HG03442 (cell line): ENCODE results near the gene NPC2.

ENCODE experiments used
- ATAC-seq: cut with Tn5 transposase; IDR thresholded peaks from one replicate; pipeline ENCODE4 v1.9.1; 2021; ENCODE audit warnings: mild to moderate bottlenecking, moderate library complexity; ENCODE audit not compliant: unreplicated experiment

Gene NPC2

DNA sequence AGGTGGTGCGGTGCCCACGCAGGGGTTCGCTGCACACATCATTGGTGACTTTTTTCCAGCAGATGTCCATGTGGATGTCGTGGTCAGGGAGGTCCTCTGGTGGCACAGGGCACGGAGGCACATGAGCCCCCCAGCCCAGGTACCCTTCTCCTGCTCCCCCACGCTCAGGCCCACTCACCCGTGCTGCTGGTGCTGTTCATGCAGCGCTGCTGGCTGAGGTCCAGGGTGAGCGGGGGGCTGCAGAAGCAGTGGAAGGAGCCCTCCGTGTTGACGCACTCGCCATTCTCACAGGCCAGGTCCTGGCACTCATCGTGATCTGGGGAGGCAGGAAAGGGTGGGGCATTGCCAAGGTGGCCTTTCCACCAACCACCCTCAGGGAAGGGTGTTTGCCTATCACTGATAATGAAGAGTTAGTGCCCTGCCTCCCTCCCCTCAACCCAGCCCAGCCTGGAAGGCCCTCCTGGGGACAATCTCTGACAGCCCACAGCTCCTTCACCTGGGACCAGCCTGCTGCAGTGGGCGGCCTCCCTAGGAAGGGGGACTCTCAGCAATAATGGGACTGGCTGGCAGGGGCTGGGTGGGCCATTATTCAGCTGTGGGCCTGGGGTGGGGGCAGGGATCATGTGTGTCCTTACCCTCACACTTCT is 10.3 kb upstream of the NPC2 start:
- no peak for ATAC-seq

DNA sequence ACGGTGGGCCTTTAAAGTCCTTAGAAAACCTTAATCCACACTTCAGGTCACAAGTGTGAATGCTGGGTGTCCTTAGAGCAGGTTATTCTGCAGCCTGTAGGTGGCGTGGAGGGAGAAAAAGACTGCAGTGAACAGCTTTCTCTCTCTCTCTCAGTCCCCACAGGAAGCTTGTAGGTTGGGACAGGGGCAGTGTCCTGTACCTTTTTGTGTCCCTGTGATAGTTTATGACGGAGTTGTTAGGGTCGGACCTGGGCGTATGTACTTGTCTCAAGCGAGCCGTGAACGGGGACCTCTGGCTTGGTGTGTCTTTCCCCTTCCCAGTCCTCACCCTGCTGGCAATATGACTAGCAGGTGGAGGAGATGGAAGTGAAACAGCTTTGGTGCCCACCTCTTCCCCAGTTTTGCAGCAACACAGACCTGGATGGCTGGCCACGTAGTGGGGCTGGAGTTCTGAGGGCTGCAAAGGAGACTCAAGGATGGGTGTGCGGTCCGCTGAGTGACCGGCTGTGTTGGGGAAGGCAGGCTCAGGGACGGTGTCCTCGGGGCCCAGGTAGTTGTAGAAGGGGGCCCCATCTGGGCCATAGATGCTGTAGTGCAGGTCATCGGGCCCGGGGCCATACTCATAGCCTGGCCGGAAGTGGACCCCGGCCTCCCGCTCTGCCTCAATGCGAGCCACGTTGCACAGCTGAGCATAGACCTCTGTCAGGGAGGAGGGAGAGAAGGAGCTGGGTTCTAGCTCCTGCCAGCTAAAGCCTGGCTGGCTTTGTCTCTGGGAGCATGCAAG is 9.3 kb upstream of the NPC2 start:
- ATAC-seq, result no peak

DNA sequence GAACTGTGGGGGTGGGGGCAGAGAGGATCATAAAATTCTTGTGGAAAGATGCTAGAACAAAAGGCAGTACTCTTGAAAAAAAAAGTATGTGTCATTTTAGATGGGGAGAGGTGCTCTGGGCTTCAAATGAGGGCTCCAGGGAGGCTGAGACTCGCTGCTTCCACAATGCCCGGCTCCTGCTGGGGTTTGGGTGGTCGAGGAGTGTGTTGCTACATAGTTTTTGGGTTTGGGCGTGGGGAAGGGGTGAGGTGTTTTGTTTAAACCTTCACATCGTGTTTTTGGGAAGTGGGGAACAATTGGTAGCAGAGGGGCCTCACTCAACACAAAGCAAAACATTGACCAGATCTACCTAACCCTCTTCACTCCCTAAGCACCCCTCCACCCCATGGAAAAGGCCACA is 8.6 kb upstream of the NPC2 start:
- ATAC-seq, result no peak

DNA sequence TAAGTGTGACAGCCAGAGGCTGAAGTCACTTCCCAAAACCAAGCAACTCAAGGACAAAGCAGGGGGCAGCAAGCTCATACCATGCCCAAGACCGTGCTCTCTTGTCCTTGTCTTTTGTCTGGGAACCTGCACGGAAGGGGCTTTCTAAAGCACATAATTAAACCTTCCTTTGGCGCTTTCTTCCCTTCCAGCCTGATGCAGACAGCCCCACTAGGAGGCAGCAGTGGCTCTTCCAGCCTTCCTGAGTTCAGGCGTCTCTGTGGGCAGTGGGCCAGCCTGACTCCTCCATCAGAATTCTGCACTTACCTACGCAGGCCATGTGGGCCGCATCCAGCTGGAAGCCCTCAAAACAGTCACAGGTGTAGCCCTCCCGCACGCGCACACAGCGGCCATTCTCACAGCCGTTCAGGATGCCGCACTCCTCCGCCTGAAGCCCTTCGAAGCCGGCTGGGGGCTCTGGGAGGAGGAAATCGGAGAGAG is 8.1 kb upstream of the NPC2 start:
- ATAC-seq, result no peak

DNA sequence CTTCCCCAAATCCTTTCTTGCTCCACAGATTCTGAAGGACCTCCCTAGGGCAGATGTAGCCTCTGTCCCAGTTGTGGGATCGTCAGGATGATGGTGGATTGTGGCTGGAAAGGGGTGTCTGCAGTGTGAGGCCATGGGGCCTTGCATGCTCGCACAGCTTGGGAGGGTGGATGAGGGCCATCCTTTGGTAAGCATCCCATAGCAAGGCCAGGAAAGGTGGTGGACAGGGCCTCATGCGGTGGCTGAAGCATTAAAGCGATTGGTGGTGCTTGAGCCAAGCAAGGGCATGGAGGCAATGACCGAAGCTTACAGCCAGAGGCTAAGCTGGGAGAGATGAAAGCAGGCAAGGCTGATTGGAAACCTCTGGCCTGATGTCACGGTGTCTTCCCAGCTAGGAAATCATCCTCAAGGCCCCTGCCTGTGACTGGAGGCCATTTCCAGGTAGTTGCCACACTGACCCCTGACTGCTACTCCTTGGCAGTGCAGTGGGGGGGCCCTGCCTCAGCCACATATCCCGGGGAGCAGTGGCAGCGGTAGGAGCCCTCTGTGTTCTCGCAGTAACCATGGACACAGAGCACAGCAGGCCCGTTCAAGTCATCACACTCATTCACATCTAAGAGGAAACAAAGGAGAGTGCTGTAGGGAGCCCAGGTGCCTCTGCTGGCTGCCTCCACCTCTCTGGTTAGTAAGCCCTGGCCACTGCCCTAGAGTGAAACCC is 7.5 kb upstream of the NPC2 start:
- ATAC-seq, result no peak

DNA sequence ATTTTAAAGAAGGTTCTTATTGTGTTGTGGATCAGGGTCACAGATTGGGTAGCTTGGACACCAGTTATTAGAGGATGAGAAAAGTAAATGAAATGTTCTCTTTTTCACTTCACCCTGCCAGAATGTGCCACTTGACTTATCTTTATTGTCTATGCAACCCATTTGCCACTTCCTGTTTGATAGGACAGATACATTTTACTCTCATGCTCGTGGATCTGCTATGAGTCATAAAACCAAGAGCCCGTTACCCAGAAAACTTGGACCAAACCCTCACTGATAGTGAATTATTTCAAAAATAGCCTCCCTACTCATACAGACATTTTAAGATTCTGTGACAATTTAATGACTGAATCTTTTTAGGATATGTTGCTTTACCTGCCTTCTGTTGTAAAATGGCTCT is 2.3 kb upstream of the NPC2 start:
- no peak for ATAC-seq

DNA sequence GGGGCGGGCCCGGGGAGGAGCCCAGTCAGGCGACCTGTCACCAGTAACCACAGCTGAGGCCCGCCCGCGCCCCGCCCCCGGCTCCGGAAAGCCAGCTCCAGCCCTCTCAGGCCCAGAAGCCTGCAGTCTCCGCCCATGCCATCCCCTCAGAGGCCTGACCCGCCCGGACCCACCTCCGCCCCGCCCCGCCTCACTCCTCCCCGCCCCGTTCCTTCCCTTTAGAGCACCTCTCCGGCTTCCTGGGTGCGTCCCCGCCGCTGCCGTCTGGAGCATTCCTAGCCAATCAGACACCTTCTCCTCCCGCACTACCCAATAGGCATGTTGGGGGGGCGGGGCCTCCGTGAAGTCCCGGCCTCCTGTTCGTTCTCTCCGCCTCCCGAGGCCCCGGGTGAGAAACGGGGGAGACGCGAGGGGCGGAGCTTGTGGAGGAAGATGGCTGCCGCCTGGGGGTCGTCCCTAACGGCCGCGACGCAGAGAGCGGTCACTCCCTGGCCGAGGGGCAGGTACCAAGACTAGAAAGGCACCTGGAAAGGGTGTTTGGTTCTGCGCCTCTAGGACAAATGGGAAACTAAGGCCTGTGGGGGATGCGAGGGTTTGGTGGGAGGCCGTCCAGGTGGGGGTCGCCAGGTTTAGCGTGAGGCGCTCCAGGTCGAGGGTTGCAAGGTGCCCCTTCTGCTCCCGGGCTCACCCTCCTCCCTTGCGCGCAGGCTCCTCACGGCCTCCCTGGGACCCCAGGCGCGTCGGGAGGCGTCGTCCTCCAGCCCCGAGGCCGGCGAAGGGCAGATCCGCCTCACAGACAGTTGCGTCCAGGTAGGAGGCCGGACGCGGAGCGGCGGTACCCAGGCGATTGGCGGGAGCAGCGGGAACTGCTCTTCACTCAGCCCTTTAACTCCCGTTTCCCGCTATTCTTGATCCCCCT is 497 bp upstream of the NPC2 start, which contains the start of gene ISCA2:
Gene ISCA2, plus strand, starts transcription at position 423 of the 919 bp plus-strand sequence. Its CDS starts 10 bp downstream, at position 433.
- ATAC-seq, result peak; percentile 85

DNA sequence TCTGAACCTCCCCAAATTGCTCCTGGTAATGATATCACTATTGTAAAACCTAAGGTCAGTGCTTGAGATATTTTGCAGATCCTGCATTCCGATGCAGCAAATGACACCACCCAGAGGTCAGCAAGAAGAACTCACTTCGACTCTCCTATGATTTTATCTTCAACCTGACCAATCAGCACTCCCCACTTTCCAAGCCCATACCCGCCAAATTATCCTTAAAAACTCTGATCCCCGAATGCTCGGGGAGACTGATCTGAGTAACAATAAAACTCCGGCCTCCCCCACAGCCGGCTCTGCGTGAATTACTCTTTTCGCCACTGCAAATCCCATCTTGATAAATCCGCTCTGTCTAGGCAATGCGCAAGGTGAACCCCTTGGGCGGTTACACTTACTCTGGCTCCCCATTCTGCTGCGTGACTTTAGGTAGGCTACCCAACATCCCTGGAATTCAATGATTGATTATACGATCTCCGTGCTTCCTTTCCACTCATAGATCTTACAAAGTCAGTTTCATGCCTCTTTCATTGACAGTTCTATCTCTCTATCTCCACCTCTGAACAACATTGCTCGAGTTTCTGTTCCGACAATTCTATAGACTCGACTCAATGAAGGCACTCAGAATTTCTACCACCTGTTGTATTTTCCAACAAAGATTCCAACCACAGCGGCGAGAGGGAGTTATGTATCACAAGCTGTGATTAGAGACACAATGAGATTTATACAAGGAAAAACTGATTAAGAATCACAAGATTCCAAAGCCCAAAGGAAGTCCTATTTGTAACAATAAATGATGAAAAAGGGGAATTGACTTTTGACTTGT is 939 bp downstream of the NPC2 start:
- no peak for ATAC-seq

DNA sequence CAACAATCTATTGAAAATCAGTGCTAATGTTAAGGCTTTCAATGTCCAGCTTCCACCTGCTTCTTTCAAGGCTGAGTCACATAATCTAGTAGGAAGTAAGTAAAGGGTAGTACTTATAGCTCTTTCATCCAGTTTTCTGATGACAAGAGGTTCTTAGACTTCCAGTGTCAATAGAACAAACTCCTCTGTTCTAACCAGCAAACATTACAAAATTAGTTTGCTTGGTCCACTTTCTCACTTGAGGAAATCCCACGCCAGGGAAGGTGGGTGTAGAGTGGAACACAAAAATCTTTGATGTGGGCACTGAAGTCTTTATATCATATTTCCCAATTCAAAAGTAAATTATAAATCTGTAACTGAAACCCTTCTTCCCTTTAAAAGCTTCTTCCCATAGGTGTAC is 2.6 kb downstream of the NPC2 start:
- no peak for ATAC-seq

DNA sequence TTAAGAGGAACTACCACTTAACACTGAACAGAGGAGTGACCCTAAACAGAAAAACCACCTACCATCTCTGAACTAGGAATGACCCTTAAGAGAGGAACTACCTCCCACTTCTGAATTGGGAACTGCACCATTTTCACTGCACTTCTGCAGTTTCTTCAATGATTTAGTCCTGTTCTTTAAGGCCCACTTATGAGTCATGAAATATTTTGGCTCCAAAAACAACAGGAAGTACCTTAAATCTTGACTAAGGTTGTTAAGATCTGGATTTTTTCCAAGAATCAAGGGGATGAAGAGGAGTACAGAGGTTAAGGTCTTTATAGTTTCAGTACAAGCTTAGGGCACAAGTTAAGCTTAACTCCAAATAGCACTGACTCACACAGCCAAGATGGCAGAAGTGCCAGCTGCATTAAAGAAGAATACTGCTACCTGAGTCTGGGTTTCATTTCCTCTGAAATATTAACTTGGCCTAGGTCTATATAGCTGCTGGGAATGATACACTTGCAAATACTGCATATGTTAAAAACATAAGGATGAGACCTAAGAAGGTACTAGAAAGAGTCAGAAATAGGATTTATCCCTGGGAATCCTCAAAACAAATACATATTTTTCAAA is 4.2 kb downstream of the NPC2 start:
- no peak for ATAC-seq

DNA sequence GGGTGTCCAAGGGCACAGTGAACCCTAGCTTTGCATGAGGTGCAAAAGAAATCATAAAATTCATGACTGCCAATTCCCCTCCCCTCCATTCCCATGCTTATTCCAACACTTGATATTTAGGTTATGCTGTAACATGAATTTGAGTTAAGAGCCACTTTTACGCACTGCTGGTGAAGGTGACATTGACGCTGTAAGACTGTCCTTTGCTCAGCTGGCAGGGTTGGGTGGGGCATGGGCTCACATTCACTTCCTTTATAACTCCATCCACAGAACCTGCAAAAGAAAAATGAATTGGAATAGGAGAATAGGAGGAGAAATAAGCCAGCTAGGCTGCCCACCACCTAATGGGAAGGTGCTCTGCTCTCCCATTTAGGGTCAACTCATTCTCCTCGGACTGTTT is 6.9 kb downstream of the NPC2 start:
- ATAC-seq, result no peak

DNA sequence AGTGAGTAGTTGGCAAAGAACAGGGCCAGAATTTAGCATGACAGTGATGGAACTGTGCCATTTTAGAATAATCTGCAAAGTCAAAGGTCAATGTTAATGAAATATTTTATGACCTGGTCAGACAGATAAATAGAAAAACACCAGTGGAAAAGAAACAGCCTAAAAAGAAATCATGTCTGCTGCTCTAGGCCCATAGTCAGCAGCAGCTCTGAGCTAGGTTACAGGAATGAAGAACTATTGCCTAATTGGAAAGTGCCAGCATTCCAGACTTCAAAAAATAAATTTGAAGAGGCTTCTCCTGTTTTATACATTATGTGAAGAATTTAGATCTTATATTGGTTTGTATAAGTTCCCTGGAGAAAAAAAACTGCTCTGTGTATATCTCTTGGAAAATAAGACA is 9.8 kb downstream of the NPC2 start:
- ATAC-seq, result no peak

DNA sequence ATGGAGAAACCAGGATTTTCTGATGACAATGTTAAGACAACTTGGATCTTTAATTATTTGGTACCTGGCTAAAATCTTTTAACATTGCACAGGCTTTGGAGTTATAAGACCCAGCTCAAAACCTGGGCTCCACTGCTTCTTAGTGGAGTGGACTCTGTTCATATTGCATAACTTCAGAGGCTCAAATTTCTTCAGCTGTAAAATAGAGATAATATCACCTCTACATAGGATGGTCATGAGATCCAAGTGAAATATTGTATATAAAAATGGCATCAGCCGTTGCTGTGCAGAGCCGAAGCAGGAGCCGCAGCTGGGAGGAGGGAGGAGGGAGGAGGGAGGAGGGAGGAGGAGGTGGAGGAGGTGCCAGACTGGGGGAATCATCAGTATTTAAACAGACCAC is 10.5 kb downstream of the NPC2 start:
- no peak for ATAC-seq

DNA sequence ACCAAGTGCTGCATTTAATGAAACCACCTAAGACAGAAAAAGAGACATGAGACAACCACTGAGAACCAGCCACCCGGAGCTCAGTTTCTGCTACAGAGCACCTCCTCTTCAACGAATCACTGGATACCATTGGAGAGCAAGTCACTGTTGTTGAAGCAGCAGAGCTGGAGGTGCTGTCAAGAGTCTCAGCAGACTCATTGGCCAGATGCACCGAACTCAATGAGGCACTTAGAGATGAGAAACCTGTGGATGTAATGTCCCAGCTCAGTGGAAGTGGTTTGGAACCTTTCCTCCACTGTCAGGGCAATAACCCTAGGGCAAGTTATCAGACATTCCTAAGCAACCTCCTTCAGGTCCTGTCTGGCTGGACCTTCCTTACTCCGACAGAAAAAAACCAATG is 13.1 kb downstream of the NPC2 start:
- no peak for ATAC-seq

DNA sequence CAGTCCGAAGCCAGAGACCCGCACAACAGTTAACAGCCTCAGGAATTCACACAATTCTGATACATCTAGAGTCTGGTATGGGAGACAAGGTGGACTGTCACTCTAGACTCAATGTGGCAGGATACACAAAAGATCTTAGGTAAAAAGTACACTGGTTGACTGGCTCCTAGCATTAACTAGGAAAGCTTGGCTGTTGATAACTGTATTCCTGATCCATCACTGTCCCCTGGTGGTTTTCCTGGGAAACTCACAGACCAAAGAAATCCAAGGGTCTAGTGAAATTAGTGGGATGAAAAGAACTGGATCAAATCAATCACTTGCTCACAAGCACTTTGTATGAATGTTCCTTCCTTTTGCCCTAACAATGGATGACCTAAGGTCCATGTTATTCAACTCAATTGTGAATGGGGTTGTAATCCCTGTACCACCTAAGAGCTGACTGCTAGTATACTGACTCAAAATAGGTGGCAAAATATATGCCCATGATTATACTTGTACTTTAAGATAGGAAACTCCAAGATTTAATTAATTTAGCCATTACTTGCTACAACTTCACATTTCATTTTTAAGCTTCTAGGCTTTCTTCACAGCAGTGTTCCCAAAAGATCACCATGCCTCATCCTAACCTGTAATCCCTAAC is 14.0 kb downstream of the NPC2 start:
- no peak for ATAC-seq

DNA sequence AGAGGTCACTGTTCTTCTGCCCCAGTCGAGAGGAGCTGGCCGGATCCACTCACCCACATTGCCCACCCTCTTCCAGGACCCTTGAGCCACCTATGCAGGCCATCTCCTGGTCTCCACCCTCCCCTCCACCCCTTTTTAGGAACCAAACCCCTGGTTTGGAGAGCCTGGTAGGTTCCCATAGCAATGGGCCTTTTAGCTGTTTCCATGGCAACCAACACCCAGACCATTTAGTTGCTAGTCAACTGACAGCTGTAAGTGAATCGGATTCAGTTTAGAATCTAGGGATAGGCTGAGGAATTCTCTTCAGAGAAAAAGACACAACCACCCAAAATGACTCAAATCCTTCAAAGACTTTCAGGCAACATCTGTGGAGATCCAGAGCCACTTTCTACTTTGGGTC is 16.5 kb downstream of the NPC2 start:
- no peak for ATAC-seq

DNA sequence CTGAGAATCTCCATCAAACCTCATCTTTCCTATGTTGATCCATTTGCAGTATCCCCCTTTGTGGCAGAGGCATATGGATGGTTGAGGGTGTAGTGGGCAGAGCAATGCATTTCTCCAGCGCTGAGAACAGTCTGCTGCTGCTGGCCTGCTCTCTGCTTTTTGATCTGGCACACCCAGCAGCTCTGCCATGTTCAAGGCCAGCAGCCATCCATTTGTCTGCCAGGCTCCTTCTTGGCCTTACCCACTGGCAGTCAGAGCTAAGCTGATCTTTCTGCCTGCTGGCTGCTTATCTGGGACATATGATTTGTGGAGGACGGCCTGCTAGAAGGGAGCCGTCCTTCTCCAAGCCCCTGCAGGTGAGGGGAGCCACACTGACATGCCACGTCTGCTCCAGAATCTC is 17.0 kb downstream of the NPC2 start:
- ATAC-seq, result no peak

DNA sequence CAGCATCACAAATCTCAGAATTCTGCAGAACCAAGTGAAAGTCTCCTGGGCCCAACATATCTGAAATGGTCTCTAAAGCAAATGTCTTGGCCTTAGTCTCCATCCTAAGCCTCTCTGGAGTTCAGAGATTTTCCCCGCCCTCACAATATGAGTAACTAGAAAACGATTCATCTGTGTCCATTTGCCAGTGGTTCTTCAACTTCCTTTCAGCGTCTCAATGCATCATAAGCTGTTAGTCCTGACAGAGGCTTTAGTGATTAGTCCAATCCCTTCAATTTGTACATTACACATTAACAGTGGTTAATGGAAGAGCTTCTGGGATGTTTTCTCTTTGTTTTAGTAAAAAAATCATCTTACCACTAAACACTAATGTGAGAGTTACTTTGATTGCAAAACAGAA is 17.4 kb downstream of the NPC2 start:
- no peak for ATAC-seq

DNA sequence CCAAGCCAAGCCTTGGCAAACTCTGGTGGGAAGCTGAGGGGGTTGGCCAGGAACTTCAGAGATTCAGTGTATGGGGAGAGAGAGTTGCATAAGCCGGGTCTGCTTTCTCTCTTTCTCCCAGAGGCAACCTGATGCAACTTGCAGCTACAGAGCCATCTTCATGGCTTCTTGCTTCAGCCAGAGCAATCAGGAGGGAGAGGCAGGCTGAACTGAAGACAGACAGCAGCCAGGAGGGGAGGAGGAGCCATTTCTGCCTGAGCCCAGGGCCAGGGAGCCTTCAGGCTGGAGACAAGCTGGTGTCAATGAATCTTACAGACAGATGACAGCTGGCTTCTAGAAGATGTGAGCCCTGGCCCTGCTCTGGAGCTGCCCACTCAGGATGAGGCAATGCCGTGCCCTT is 18.7 kb downstream of the NPC2 start:
- ATAC-seq, result no peak
